ENCODE measurements around the gene TACR1. TPM values are rescaled to one million over a fixed set of nuclear protein-coding genes. Genes with fewer than 3 reads are reported as not detected.

The TACR1 gene
- total and polyA plus RNA-seq, 2 of the 4 experiments (the other 2 are of a cell fraction) = under 0.01 to 0.09 TPM

DNA sequence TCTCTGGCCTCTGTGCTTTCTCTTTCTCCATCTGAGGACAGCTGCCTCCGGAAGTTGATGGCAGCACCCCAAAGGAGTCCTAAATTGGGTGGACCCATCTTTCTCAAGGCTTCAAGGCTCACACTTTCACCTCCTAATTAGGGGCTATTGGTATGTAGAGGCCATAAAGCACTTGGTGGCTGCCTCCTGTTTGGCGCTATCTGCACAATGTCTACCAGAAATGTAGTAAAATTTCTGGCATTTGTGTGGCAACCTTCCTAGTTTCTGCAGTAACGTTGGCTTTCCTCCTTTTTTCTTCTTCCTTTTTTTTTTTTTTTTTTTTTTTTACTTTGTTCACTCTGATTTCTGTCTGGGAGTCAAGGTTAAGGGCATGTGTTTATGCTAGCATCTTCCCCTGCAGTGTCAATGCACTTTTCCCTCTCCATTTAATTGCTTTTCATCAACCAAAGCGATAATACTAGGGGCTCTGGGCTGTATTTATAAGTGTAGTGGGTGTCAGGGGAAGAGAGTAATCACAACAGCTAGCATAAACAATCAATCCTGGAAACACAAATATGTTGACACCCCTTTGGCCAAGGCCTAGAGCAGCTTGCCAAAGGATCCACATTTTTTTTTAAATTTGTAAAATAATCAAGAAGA lies 86.0 kb downstream of the TACR1 start:
- H3K27me3 ChIP-seq (ENCODE audit: control insufficient read depth, insufficient read depth, low read length) = no peaks in the 10 kb centered on the region
- H3K9ac ChIP-seq (ENCODE audit: low read depth, low read length) = no peak overlapping the region
- BruUV-seq (replicated peaks) = no TSS peak
- no peak overlapping the region for H3K23ac ChIP-seq (ENCODE audit: low read depth, low read length)
- no peaks in the 10 kb centered on the region for H3K4me1 ChIP-seq (ENCODE audit: control insufficient read depth, insufficient read depth, low read length)
- ChIA-PET POLR2A (ENCODE audit: unreplicated experiment) (no interaction called here), CTCF (no interaction called here)
- TF ChIP-seq, protein P1, sequence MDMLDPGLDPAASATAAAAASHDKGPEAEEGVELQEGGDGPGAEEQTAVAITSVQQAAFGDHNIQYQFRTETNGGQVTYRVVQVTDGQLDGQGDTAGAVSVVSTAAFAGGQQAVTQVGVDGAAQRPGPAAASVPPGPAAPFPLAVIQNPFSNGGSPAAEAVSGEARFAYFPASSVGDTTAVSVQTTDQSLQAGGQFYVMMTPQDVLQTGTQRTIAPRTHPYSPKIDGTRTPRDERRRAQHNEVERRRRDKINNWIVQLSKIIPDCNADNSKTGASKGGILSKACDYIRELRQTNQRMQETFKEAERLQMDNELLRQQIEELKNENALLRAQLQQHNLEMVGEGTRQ (IDR thresholded peaks at IDR 0.05; ENCODE audit: low read depth, low read length) = no peak
- TF ChIP-seq, protein P2, sequence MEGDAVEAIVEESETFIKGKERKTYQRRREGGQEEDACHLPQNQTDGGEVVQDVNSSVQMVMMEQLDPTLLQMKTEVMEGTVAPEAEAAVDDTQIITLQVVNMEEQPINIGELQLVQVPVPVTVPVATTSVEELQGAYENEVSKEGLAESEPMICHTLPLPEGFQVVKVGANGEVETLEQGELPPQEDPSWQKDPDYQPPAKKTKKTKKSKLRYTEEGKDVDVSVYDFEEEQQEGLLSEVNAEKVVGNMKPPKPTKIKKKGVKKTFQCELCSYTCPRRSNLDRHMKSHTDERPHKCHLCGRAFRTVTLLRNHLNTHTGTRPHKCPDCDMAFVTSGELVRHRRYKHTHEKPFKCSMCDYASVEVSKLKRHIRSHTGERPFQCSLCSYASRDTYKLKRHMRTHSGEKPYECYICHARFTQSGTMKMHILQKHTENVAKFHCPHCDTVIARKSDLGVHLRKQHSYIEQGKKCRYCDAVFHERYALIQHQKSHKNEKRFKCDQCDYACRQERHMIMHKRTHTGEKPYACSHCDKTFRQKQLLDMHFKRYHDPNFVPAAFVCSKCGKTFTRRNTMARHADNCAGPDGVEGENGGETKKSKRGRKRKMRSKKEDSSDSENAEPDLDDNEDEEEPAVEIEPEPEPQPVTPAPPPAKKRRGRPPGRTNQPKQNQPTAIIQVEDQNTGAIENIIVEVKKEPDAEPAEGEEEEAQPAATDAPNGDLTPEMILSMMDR (conservative IDR thresholded peaks at IDR 0.05; ENCODE audit: low read depth, low read length) = no peak
- TF ChIP-seq SMC3 (IDR thresholded peaks at IDR 0.05; ENCODE audit: low read depth, low read length) (no peak), CHD1 (IDR thresholded peaks at IDR 0.05; ENCODE audit: low read depth, low read length) (no peak), FOS (IDR thresholded peaks at IDR 0.05; ENCODE audit: low read depth, low read length) (no peak), NFE2L2 (IDR thresholded peaks at IDR 0.05; ENCODE audit: low read depth, low read length) (no peak), MXI1 (IDR thresholded peaks at IDR 0.05; ENCODE audit: borderline replicate concordance, low read depth, low read length) (no peak), BHLHE40 (IDR thresholded peaks at IDR 0.05; ENCODE audit: low read depth, low read length) (no peak), CEBPB (IDR thresholded peaks at IDR 0.05; ENCODE audit: low read depth, low read length) (no peak), MAFK (IDR thresholded peaks at IDR 0.05; ENCODE audit: low read depth, low read length) (no peak), RAD21 (IDR thresholded peaks at IDR 0.05; ENCODE audit: low read length) (no peak), RCOR1 (IDR thresholded peaks at IDR 0.05; ENCODE audit: insufficient replicate concordance, low read length) (no peak), RFX5 (IDR thresholded peaks at IDR 0.05; ENCODE audit: low read depth, low read length) (no peak), POLR2A (IDR thresholded peaks at IDR 0.05; ENCODE audit: low read depth, low read length) (no peak)
- TF ChIP-seq, protein P3, sequence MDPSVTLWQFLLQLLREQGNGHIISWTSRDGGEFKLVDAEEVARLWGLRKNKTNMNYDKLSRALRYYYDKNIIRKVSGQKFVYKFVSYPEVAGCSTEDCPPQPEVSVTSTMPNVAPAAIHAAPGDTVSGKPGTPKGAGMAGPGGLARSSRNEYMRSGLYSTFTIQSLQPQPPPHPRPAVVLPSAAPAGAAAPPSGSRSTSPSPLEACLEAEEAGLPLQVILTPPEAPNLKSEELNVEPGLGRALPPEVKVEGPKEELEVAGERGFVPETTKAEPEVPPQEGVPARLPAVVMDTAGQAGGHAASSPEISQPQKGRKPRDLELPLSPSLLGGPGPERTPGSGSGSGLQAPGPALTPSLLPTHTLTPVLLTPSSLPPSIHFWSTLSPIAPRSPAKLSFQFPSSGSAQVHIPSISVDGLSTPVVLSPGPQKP (IDR thresholded peaks at IDR 0.05; ENCODE audit: borderline replicate concordance, low read depth, low read length) = no peak
- H2BK20ac ChIP-seq (ENCODE audit: low read depth, low read length) = no peak overlapping the region
- no peak overlapping the region for H3K4ac ChIP-seq (ENCODE audit: low read depth, low read length)
- H3K56ac ChIP-seq (ENCODE audit: extremely low read depth, insufficient read depth, low read length) = no peak overlapping the region
- ATAC-seq (ENCODE audit: low read depth) = no peak
- H3K9me1 ChIP-seq (ENCODE audit: insufficient read depth, low read length) = no peaks in the 10 kb centered on the region
- no peak overlapping the region for H3K4me2 ChIP-seq (ENCODE audit: low read depth, low read length)
- H4K5ac ChIP-seq (ENCODE audit: low read depth, low read length) = no peak overlapping the region
- no peak overlapping the region for H2AK9ac ChIP-seq (replicated peaks; ENCODE audit: low read depth, low read length, poor library complexity)
- intact Hi-C loops (cut with micrococcal nuclease) = no loop called here
- no peaks in the 10 kb centered on the region for H3K79me1 ChIP-seq (ENCODE audit: low read depth in 1 of 2, low read length in 2 of 2)
- H2BK15ac ChIP-seq (ENCODE audit: low read depth, low read length) = no peak overlapping the region
- no peak overlapping the region for H3K18ac ChIP-seq (ENCODE audit: low read depth, low read length)
- WGBS, 2 experiments (ENCODE audit: extremely low coverage in 2 of 2, insufficient read length in 1 of 2) = no CpG with 5 or more reads among the region's 4 CpGs
- H2AK5ac ChIP-seq (ENCODE audit: low read depth, low read length) = no peak overlapping the region
- dilution Hi-C loops (cut with HindIII; ENCODE audit: low sequenced_read_pairs, unreplicated experiment) = no loop called here
- H2AFZ ChIP-seq (replicated peaks; ENCODE audit: low read length, poor library complexity) = no peak overlapping the region
- no peak overlapping the region for H3K27ac ChIP-seq (ENCODE audit: insufficient read depth, low read length)
- no peak overlapping the region for H2BK5ac ChIP-seq (ENCODE audit: low read depth, low read length, poor library complexity, severe bottlenecking)
- no peaks in the 10 kb centered on the region for H3K9me3 ChIP-seq (ENCODE audit: control insufficient read depth, insufficient read depth, low read length)
- H3K36me3 ChIP-seq (ENCODE audit: control insufficient read depth, insufficient read depth, low read length) = no peaks in the 10 kb centered on the region
- no peak overlapping the region for H2BK120ac ChIP-seq (ENCODE audit: low read depth, low read length)
- H4K91ac ChIP-seq (ENCODE audit: insufficient read depth, low read depth, low read length) = no peak overlapping the region
- no peak for DNase-seq
- no peak overlapping the region for H4K8ac ChIP-seq (ENCODE audit: low read depth in 2 of 2, low read length in 2 of 2)
- in situ Hi-C loops (cut with MboI; ENCODE audit: low sequenced_read_pairs) = no loop called here
- H3K14ac ChIP-seq (replicated peaks; ENCODE audit: low read depth, low read length) = no peak overlapping the region
- no peaks in the 10 kb centered on the region for H4K20me1 ChIP-seq (ENCODE audit: insufficient read depth, low read length)
- H3K4me3 ChIP-seq (ENCODE audit: insufficient read depth, low read depth, low read length) = no peak overlapping the region
